NCI-H82 treated with DMSO at 0.1 percent for 48 hours (cell line): ENCODE results near the gene TRIM46.
"Not testable (repeated sequence)": the region's sequence is repeated elsewhere in the genome, so short reads cannot be mapped to it uniquely, and the experiment has no call there.

Source experiments
- DNase-seq: peaks from one replicate; lab custom pipeline; 2025; ENCODE audit not compliant: unreplicated experiment; lab: John Stamatoyannopoulos, UW

The TRIM46 gene

GRCh38 chr1:155202731-155203515, 29.3 kb downstream of the TRIM46 start:
- DNase-seq = no peak

- no peak for DNase-seq
These were observed 31.4 kb downstream of the TRIM46 start for GRCh38 chr1:155205035-155205434.

- no peak for DNase-seq
These were observed 32.4 kb downstream of the TRIM46 start for GRCh38 chr1:155205969-155206593.

GRCh38 chr1:155206891-155207805, 33.5 kb downstream of the TRIM46 start:
- DNase-seq = peak; percentile 85

GRCh38 chr1:155207806-155208540, 34.3 kb downstream of the TRIM46 start, which contains the start of gene THBS3:
Gene THBS3, minus strand, starts transcription at chr1:155207897. Its CDS starts 21 bp downstream, at chr1:155207876.
- peak; percentile 41 for DNase-seq

GRCh38 chr1:155208541-155209311, 35.1 kb downstream of the TRIM46 start, which contains the start of gene MTX1:
Gene MTX1, plus strand, starts transcription at chr1:155208695. Its CDS starts 110 bp downstream, at chr1:155208805.
- peak; percentile 69 for DNase-seq

GRCh38 chr1:155209312-155209721, 35.7 kb downstream of the TRIM46 start:
- DNase-seq = no peak

GRCh38 chr1:155210314-155211104, 36.9 kb downstream of the TRIM46 start:
- DNase-seq = no peak

- DNase-seq = not testable (repeated sequence)
These were observed 37.9 kb downstream of the TRIM46 start for GRCh38 chr1:155211381-155212050.

GRCh38 chr1:155212051-155212440, 38.4 kb downstream of the TRIM46 start:
- DNase-seq = not testable (repeated sequence)

GRCh38 chr1:155214702-155215101, 41.1 kb downstream of the TRIM46 start:
- DNase-seq = not testable (repeated sequence)

- DNase-seq = no peak
These were observed 45.4 kb downstream of the TRIM46 start for GRCh38 chr1:155218854-155219591.

GRCh38 chr1:155219592-155220031, 46.0 kb downstream of the TRIM46 start:
- DNase-seq = no peak

- DNase-seq = not testable (repeated sequence)
These were observed 46.7 kb downstream of the TRIM46 start for GRCh38 chr1:155220211-155220965.

GRCh38 chr1:155223047-155223446, 49.4 kb downstream of the TRIM46 start:
- no peak for DNase-seq

- DNase-seq = not testable (repeated sequence)
These were observed 51.7 kb downstream of the TRIM46 start for GRCh38 chr1:155225404-155225759.
